H1 (cell line): ENCODE results near the gene IL3. TPM values are rescaled to one million over a fixed set of nuclear protein-coding genes. Genes with fewer than 3 reads are reported as not detected.

Experiments
- CTCF ChIA-PET: fragments of 300-600 bp; sonication (Branson Sonifier 250); formaldehyde crosslinking; loops from one replicate; lab custom pipeline; 2021; ENCODE audit not compliant: partially characterized antibody; lab: Charles Lee
- POLR2A ChIA-PET: fragments of 300-600 bp; sonication (Branson Sonifier 250); formaldehyde crosslinking; loops from one replicate; lab custom pipeline; 2021; ENCODE audit warnings: inconsistent platforms; ENCODE audit not compliant: partially characterized antibody; lab: Charles Lee
- DNase-seq, 2 experiments: peaks; one replicate each; pipeline versions ENCODE4 v3.0.0 to v3.0.0-alpha.2; 2010 to 2022; ENCODE audit warnings: low spot score in 2 of 2, low read depth in 1 of 2, mixed read lengths in 1 of 2
- FAIRE-seq: peaks from 2 replicates; lab custom pipeline; 2011; peaks lifted over from hg19 to GRCh38; lab: Jason Lieb, UNC
- H2AFZ ChIP-seq: 2 replicates; pipeline ENCODE4 v1.8.1; 2012; ENCODE audit warnings: low read length, inconsistent platforms
- H2AK5ac ChIP-seq: 2 replicates; pipeline ENCODE4 v1.6.1; 2013; ENCODE audit warnings: low read depth, low read length
- H2BK120ac ChIP-seq: replicated peaks from 2 replicates; pipeline ENCODE3; 2013; ENCODE audit warnings: low read depth, low read length, inconsistent platforms
- H2BK12ac ChIP-seq: 2 replicates; pipeline ENCODE4 v1.6.1; 2013; ENCODE audit warnings: low read depth, low read length
- H2BK15ac ChIP-seq: 2 replicates; pipeline ENCODE4 v1.6.1; 2013; ENCODE audit warnings: low read length
- H2BK20ac ChIP-seq: 2 replicates; pipeline ENCODE4 v1.6.1; 2013; ENCODE audit warnings: low read length
- H2BK5ac ChIP-seq: 2 replicates; pipeline ENCODE4 v1.6.1; 2013; ENCODE audit warnings: low read depth, low read length
- H3K14ac ChIP-seq: 2 replicates; pipeline ENCODE4 v1.6.1; 2013; ENCODE audit warnings: inconsistent platforms; ENCODE audit not compliant: insufficient read length
- H3K18ac ChIP-seq: 2 replicates; pipeline ENCODE4 v1.6.1; 2013; ENCODE audit warnings: low read length; ENCODE audit errors: extremely low read depth
- H3K23ac ChIP-seq: 2 replicates; pipeline ENCODE4 v1.6.1; 2013; ENCODE audit warnings: inconsistent platforms; ENCODE audit not compliant: insufficient read length
- H3K23me2 ChIP-seq: 2 replicates; pipeline ENCODE4 v1.6.1; 2013; ENCODE audit warnings: low read depth, low read length
- H3K27ac ChIP-seq: 2 replicates; pipeline ENCODE4 v1.6.1; 2011; ENCODE audit warnings: low read depth, low read length, inconsistent platforms
- H3K27me3 ChIP-seq, 4 experiments: replicated peaks in 1 of 4; 1 replicate in 1 of 4; 2 replicates in 3 of 4; pipeline versions ENCODE4 v1.6.1 to v1.8.1; 2011 to 2013; ENCODE audit warnings: low read length in 3 of 4, mild to moderate bottlenecking in 3 of 4, inconsistent platforms in 2 of 4, mixed read lengths in 2 of 4, moderate library complexity in 1 of 4; ENCODE audit not compliant: control insufficient read depth in 3 of 4, insufficient read depth in 3 of 4; ENCODE audit errors: extremely low read depth in 1 of 4
- H3K36me3 ChIP-seq, 4 experiments: 2 replicates each; pipeline versions ENCODE4 v1.6.1 to v1.8.1; 2011 to 2013; ENCODE audit warnings: mild to moderate bottlenecking in 4 of 4, low read length in 3 of 4, moderate library complexity in 2 of 4, control low read depth in 1 of 4, inconsistent platforms in 1 of 4; ENCODE audit not compliant: insufficient read depth in 4 of 4, control insufficient read depth in 2 of 4
- H3K4ac ChIP-seq: replicated peaks from 2 replicates; pipeline ENCODE3; 2013; ENCODE audit warnings: low read length, low read depth, mixed read lengths, inconsistent platforms; ENCODE audit not compliant: insufficient read length
- H3K4me1 ChIP-seq, 4 experiments: replicated peaks in 1 of 4; 1 replicate in 1 of 4; 2 replicates in 3 of 4; pipeline versions ENCODE4 v1.6.1 to v1.8.1; 2011 to 2013; ENCODE audit warnings: low read length in 3 of 4, inconsistent platforms in 2 of 4, mixed read lengths in 1 of 4; ENCODE audit not compliant: insufficient read depth in 4 of 4, control insufficient read depth in 3 of 4
- H3K4me2 ChIP-seq, 2 experiments: 2 replicates each; pipeline versions ENCODE4 v1.6.1 to v1.8.1; 2011 to 2013; ENCODE audit warnings: low read depth in 2 of 2, low read length in 2 of 2, control low read depth in 1 of 2, inconsistent platforms in 1 of 2, mild to moderate bottlenecking in 1 of 2; ENCODE audit not compliant: insufficient read depth in 1 of 2
- H3K4me3 ChIP-seq, 4 experiments: fragments of 200-600, 300-600 bp in 1 of 4; sonication (generic), shearing (Covaris generic), sonication (Bioruptor Twin) in 1 of 4; 2 replicates each; pipeline versions ENCODE4 v1.5.1 to v1.8.1; 2011 to 2016; ENCODE audit warnings: low read length in 4 of 4, low read depth in 3 of 4, control low read depth in 2 of 4, inconsistent platforms in 2 of 4, mild to moderate bottlenecking in 2 of 4, mixed read lengths in 1 of 4, moderate library complexity in 1 of 4; ENCODE audit not compliant: insufficient read depth in 2 of 4; ENCODE audit errors: extremely low read depth in 1 of 4
- H3K56ac ChIP-seq: replicated peaks from 2 replicates; pipeline ENCODE3; 2013; ENCODE audit warnings: low read depth, mild to moderate bottlenecking, mixed read lengths, low read length, inconsistent platforms; ENCODE audit not compliant: insufficient read length
- H3K79me1 ChIP-seq: 2 replicates; pipeline ENCODE4 v1.6.1; 2013; ENCODE audit warnings: low read depth, low read length, control low read depth
- H3K79me2 ChIP-seq, 2 experiments: 2 replicates each; pipeline versions ENCODE4 v1.6.1 to v1.8.1; 2012 to 2013; ENCODE audit warnings: low read length in 2 of 2, mild to moderate bottlenecking in 2 of 2, inconsistent platforms in 1 of 2; ENCODE audit not compliant: insufficient read depth in 2 of 2, control insufficient read depth in 1 of 2
- H3K9ac ChIP-seq, 4 experiments: replicated peaks in 1 of 4; 1 replicate in 1 of 4; 2 replicates in 3 of 4; pipeline versions ENCODE4 v1.6.1 to v1.8.1; 2011 to 2013; ENCODE audit warnings: low read depth in 3 of 4, low read length in 3 of 4, control low read depth in 2 of 4, mild to moderate bottlenecking in 2 of 4, moderate library complexity in 2 of 4, inconsistent platforms in 1 of 4; ENCODE audit errors: extremely low read depth in 1 of 4
- H3K9me3 ChIP-seq, 2 experiments: 2 replicates each; pipeline versions ENCODE4 v1.6.1 to v1.8.1; 2012 to 2013; ENCODE audit warnings: mild to moderate bottlenecking in 2 of 2, moderate library complexity in 2 of 2, control low read depth in 1 of 2, inconsistent platforms in 1 of 2, low read depth in 1 of 2, low read length in 1 of 2, mixed read lengths in 1 of 2; ENCODE audit not compliant: insufficient read depth in 2 of 2
- H4K20me1 ChIP-seq, 2 experiments: replicated peaks in 1 of 2; 2 replicates each; pipeline versions ENCODE3 to v1.8.1; 2011 to 2013; ENCODE audit warnings: inconsistent platforms in 2 of 2, low read length in 2 of 2, mild to moderate bottlenecking in 1 of 2; ENCODE audit not compliant: insufficient read depth in 2 of 2, control insufficient read depth in 1 of 2
- H4K5ac ChIP-seq: 2 replicates; pipeline ENCODE4 v1.6.1; 2013; ENCODE audit warnings: low read length, low read depth, mixed read lengths, inconsistent platforms; ENCODE audit not compliant: insufficient read length
- H4K8ac ChIP-seq: 2 replicates; pipeline ENCODE4 v1.8.0; 2013; ENCODE audit warnings: mild to moderate bottlenecking, moderate library complexity, low read length, inconsistent platforms; ENCODE audit not compliant: insufficient read depth; ENCODE audit errors: extremely low read depth
- H4K91ac ChIP-seq: replicated peaks from 2 replicates; pipeline ENCODE3; 2013; ENCODE audit warnings: low read length, mixed read lengths, inconsistent platforms; ENCODE audit not compliant: insufficient read length
- ATF3 ChIP-seq: IDR thresholded peaks from 2 replicates; pipeline ENCODE4 v1.6.1; 2011; ENCODE audit warnings: low read depth, mild to moderate bottlenecking, low read length; ENCODE audit not compliant: insufficient read depth
- HDAC2 ChIP-seq, 2 experiments: fragments of 300-600 bp in 1 of 2; sonication (generic) in 1 of 2; IDR thresholded peaks; 2 replicates each; pipeline ENCODE4 v1.6.1; 2011 to 2012; ENCODE audit warnings: low read depth in 2 of 2, low read length in 2 of 2, mild to moderate bottlenecking in 2 of 2, moderate library complexity in 2 of 2, borderline replicate concordance in 1 of 2, inconsistent platforms in 1 of 2
- POU5F1 ChIP-seq: IDR thresholded peaks from 2 replicates; pipeline ENCODE4 v1.6.1; 2011; ENCODE audit warnings: low read depth, mild to moderate bottlenecking, low read length, moderate library complexity
- RNF2 ChIP-seq: fragments of 200-900, 300-1000 bp; sonication (generic); IDR thresholded peaks from 2 replicates; pipeline ENCODE4 v1.7.1; 2016; ENCODE audit warnings: borderline replicate concordance, low read depth, mild to moderate bottlenecking, antibody characterized with exemption, low read length; ENCODE audit not compliant: poor library complexity, severe bottlenecking; ENCODE audit errors: missing control alignments
- RXRA ChIP-seq: IDR thresholded peaks from 2 replicates; pipeline ENCODE4 v1.6.1; 2011; ENCODE audit warnings: low read depth, mild to moderate bottlenecking, low read length, moderate library complexity; ENCODE audit not compliant: insufficient read depth
- SAP30 ChIP-seq: fragments of 300-600 bp; sonication (generic); IDR thresholded peaks from 2 replicates; pipeline ENCODE4 v1.7.1; 2012; ENCODE audit warnings: low read length, moderate library complexity, mild to moderate bottlenecking, inconsistent platforms; ENCODE audit not compliant: insufficient read depth, insufficient replicate concordance
- SIN3A ChIP-seq, 2 experiments: IDR thresholded peaks in 1 of 2; conservative IDR thresholded peaks in 1 of 2; 2 replicates each; pipeline ENCODE4 v1.6.1; 2011 to 2012; ENCODE audit warnings: low read length in 2 of 2, improper control_type of control experiment in 1 of 2, low read depth in 1 of 2, mild to moderate bottlenecking in 1 of 2
- SP2 ChIP-seq: IDR thresholded peaks from 2 replicates; pipeline ENCODE4 v1.6.1; 2012; ENCODE audit warnings: mild to moderate bottlenecking, low read length, inconsistent platforms
- TCF12 ChIP-seq: IDR thresholded peaks from 2 replicates; pipeline ENCODE4 v1.6.1; 2011; ENCODE audit warnings: low read depth, mild to moderate bottlenecking, low read length
- USF2 ChIP-seq: IDR thresholded peaks from 2 replicates; pipeline ENCODE4 v1.6.1; 2011; ENCODE audit warnings: low read length, improper control_type of control experiment
- YY1 ChIP-seq: IDR thresholded peaks from 2 replicates; pipeline ENCODE4 v1.6.1; 2011; ENCODE audit warnings: low read depth, mild to moderate bottlenecking, low read length
- WGBS, 2 experiments: shearing (Covaris generic) in 1 of 2; methylation state at CpG; one replicate each; pipeline versions ENCODE4 v1.1.6 to v1.1.7; 2013 to 2015; ENCODE audit warnings: low lambda C conversion rate in 2 of 2, mixed read lengths in 2 of 2, inconsistent platforms in 1 of 2, low coverage in 1 of 2, missing lambda C conversion rate in 1 of 2; ENCODE audit not compliant: insufficient replicate concordance in 2 of 2, insufficient coverage in 1 of 2, insufficient read length in 1 of 2; ENCODE audit errors: extremely low coverage in 1 of 2, missing lambda C conversion rate in 1 of 2; 5-methylcytosine and 5-hydroxymethylcytosine counted together
- polyA plus RNA-seq, 7 experiments: library from polyadenylated mRNA; depleted of rRNA in 3 of 7; stranded (reverse) in 5 of 7; unstranded in 2 of 7; fragments of >200 nt in 5 of 7; fragments of 200-250 nt in 2 of 7; gene quantifications; 1 replicate in 5 of 7; 2 replicates in 1 of 7; 4 replicates in 1 of 7; pipeline versions ENCODE4 v1.2.1 to v1.2.3, GENCODE V29; 2011 to 2013; ENCODE audit warnings: missing spikeins in 2 of 7, mixed read lengths in 2 of 7
- total RNA-seq: library from RNA; stranded (reverse); fragmentation: NEBNext Ultra II Directional; extraction: Animal tissue kit (Norgen Biotek cat#: 25700); gene quantifications from 2 replicates; pipeline ENCODE4 v1.2.1, GENCODE V29; 2021

IL3 gene
- total and polyA plus RNA-seq, 2 of the 8 experiments (the other 6 are each of a cell fraction or from before 2014, with no cell fraction given), result not detected

- Histone ChIP-seq H2AK5ac (no peak overlapping the region), H3K27me3 (no peaks in the 10 kb centered on the region), H2BK5ac (no peak overlapping the region; the same call in 1 of the 2 replicates), H4K20me1 (no peaks in the 10 kb centered on the region), H2BK15ac (no peak overlapping the region), H3K4me1 (no peaks in the 10 kb centered on the region; a peak in 1 of 7 replicates), H3K79me1 (no peaks in the 10 kb centered on the region), H3K36me3 (no peaks in the 10 kb centered on the region), H4K91ac (no peak overlapping the region), H2BK12ac (no peak overlapping the region), H3K23me2 (no peaks in the 10 kb centered on the region), H4K8ac (no peak overlapping the region), H2BK120ac (no peak overlapping the region), H3K4me2 (no peak overlapping the region), H3K9ac (no peak overlapping the region), H3K4ac (no peak overlapping the region), H3K18ac (peak overlapping the region; percentile 32; the same call in 1 of the 2 replicates), H3K56ac (no peak overlapping the region), H3K4me3 (no peak overlapping the region), H3K14ac (no peak overlapping the region), H3K79me2 (no peaks in the 10 kb centered on the region), H4K5ac (no peak overlapping the region), H2AFZ (no peak overlapping the region), H3K9me3 (no peaks in the 10 kb centered on the region), H3K27ac (no peak overlapping the region), H3K23ac (no peak overlapping the region), H2BK20ac (no peak overlapping the region)
- CTCF ChIA-PET, result interaction anchor here (1.3 to 4.3 kb wide), 4 partner anchors 10 to 242 kb away, joined by 3 to 31 read pairs (median 4); no protein-coding TSS in a partner anchor
- DNase-seq (peak in 1 of 2 experiments; percentile 32), FAIRE-seq (no peak)
- POLR2A ChIA-PET, result no interaction called here
- WGBS, 2 experiments, result 88% methylated on average over 8 of the region's 10 CpGs; no CpG with 5 or more reads in 1 of the 2 experiments
- no peak for TF ChIP-seq HDAC2 (IDR thresholded peaks at IDR 0.05; ENCODE audit: borderline replicate concordance in 1 of 2, low read depth in 2 of 2, low read length in 2 of 2)
- TF ChIP-seq RXRA, result no peak
- no peak for TF ChIP-seq POU5F1
- TF ChIP-seq SIN3A (conservative IDR thresholded peaks at IDR 0.05 in 1 of 2, IDR thresholded peaks at IDR 0.05 in 1 of 2; ENCODE audit: low read depth in 1 of 2, low read length in 2 of 2), result no peak
- TF ChIP-seq SP2, result no peak
- TF ChIP-seq ATF3, result no peak
- no peak for TF ChIP-seq YY1
- no peak for TF ChIP-seq USF2
- no peak for TF ChIP-seq RNF2
- no peak for TF ChIP-seq SAP30
- TF ChIP-seq TCF12, result no peak
Measured at GRCh38 chr5:132052520-132052919, 7.9 kb upstream of the IL3 start.
